ENCODE measurements around the gene PLS1. TPM values are rescaled to one million over a fixed set of nuclear protein-coding genes. Genes with fewer than 3 reads are reported as not detected.
"Not testable (repeated sequence)": the region's sequence is repeated elsewhere in the genome, so short reads cannot be mapped to it uniquely, and the experiment has no call there.

The PLS1 gene
- polyA plus RNA-seq, 1 of the 3 experiments (the other 2 are of a cell fraction): 2.9 TPM

DNA sequence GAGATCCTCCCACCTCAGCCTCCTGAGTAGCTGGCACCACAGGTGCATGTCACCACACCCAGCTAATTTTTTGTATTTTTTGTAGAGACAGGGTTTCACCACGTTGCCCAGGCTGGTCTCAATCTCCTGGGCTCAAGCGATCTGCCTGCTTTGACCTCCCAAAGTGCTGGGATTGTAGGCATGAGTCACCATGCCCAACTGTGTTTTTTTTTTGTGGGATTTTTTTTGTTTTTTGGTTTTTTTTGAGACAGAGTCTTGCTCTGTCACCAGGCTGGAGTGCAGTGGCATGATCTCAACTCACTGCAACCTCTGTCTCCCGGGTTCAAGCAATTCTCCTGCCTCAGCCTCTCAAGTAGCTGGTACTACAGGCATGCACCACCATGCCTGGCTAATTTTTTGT lies 26.8 kb upstream of the PLS1 start:
- H3K9me2 ChIP-seq; H3K4me3 ChIP-seq (ENCODE audit: low read depth in 2 of 2, low read length in 1 of 2); CTCF ChIA-PET; POLR2A ChIA-PET; H3K9ac ChIP-seq; H2AFZ ChIP-seq (ENCODE audit: low read depth); H3K9me3 ChIP-seq; DNase-seq; H3K27ac ChIP-seq (ENCODE audit: low read depth in 2 of 2, low read length in 1 of 2); H3K4me1 ChIP-seq (ENCODE audit: control insufficient read depth in 1 of 2, insufficient read depth in 2 of 2, low read depth in 1 of 2, low read length in 1 of 2); H3K27me3 ChIP-seq (ENCODE audit: insufficient read depth); H4K20me1 ChIP-seq (ENCODE audit: insufficient read depth); H3F3A ChIP-seq (replicated peaks; ENCODE audit: insufficient read depth); H3K4me2 ChIP-seq: not testable (repeated sequence)
- 85% methylated on average over 3 of the region's 3 CpGs for WGBS (ENCODE audit: low lambda C conversion rate)
- Histone ChIP-seq H3K79me2 (ENCODE audit: insufficient read depth) (peaks cover 69% of the 10 kb centered on the region), H3K36me3 (replicated peaks in 1 of 2; ENCODE audit: control insufficient read depth in 1 of 2, insufficient read depth in 2 of 2, low read length in 1 of 2) (peaks cover 5 to 26% of the 10 kb centered on the region in 2 experiments)

DNA sequence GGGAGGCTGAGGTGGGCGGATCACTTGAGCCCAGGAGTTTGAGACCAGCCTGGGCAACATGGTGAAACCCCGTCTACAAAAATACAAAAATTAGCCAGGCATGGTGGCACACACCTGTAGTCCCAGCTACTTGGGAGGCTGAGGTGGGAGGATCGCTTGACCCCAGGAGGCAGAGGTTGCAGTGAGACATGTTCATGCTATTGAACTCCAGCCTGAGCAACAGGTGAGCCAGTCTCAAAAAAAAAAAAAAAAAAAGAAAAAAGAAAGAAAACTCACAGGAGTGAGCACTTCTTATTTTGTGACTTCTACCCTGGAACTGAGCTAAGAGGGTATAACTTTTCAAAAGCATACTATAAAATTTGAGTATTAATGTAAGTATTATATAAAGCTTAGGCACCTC lies 22.0 kb upstream of the PLS1 start:
- CTCF ChIA-PET: interaction anchor here (0.9 kb wide), 1 partner anchor 13 kb away, joined by 3 read pairs; no protein-coding TSS in a partner anchor
- H3K4me1 ChIP-seq (ENCODE audit: control insufficient read depth in 1 of 2, insufficient read depth in 2 of 2, low read depth in 1 of 2, low read length in 1 of 2); H3K9me3 ChIP-seq; H3K27me3 ChIP-seq (ENCODE audit: insufficient read depth); POLR2A ChIA-PET; H3K4me3 ChIP-seq (ENCODE audit: low read depth in 2 of 2, low read length in 1 of 2); H3K9me2 ChIP-seq; H3K27ac ChIP-seq (ENCODE audit: low read depth in 2 of 2, low read length in 1 of 2); H3K4me2 ChIP-seq; DNase-seq; H3K9ac ChIP-seq; H4K20me1 ChIP-seq (ENCODE audit: insufficient read depth); H2AFZ ChIP-seq (ENCODE audit: low read depth); H3F3A ChIP-seq (replicated peaks; ENCODE audit: insufficient read depth); H3K36me3 ChIP-seq (replicated peaks in 1 of 2; ENCODE audit: control insufficient read depth in 1 of 2, insufficient read depth in 2 of 2, low read length in 1 of 2): not testable (repeated sequence)
- WGBS (ENCODE audit: low lambda C conversion rate): 94% methylated on average over 3 of the region's 3 CpGs
- peaks cover 89% of the 10 kb centered on the region for H3K79me2 ChIP-seq (ENCODE audit: insufficient read depth)

DNA sequence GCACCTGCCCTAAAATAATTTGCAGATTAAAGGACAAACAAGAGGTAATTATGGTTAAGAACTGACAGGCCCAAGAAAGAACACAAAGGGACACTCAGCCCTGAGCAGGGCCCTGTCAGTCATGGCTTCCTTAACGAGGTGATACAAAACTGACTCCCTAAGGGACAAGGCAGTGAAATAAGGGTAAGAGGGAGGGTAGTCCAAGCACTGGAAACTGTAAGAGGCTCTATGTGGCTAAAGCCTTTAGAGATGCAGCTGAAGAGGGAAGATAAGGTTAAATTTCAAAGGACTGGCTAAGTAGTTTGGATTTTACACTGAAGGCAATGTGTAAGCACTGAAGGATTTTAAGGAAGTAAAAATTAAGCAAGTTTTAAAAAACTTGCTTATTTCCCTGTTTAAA lies 21.5 kb upstream of the PLS1 start:
- Histone ChIP-seq H3K9me3 (no peaks in the 10 kb centered on the region), H3K4me1 (ENCODE audit: control insufficient read depth in 1 of 2, insufficient read depth in 2 of 2, low read depth in 1 of 2, low read length in 1 of 2) (peaks cover 4 to 5% of the 10 kb centered on the region in 2 experiments; a peak in 3 of 4 replicates), H3K27me3 (ENCODE audit: insufficient read depth) (no peaks in the 10 kb centered on the region), H3K9ac (no peak overlapping the region), H3K9me2 (no peaks in the 10 kb centered on the region), H2AFZ (ENCODE audit: low read depth) (no peak overlapping the region), H3K36me3 (replicated peaks in 1 of 2; ENCODE audit: control insufficient read depth in 1 of 2, insufficient read depth in 2 of 2, low read length in 1 of 2) (peaks cover 0 to 6% of the 10 kb centered on the region in 2 experiments), H3K4me2 (no peak overlapping the region), H3K4me3 (ENCODE audit: low read depth in 2 of 2, low read length in 1 of 2) (no peak overlapping the region), H3K79me2 (ENCODE audit: insufficient read depth) (peaks cover 85% of the 10 kb centered on the region), H4K20me1 (ENCODE audit: insufficient read depth) (no peaks in the 10 kb centered on the region), H3F3A (replicated peaks; ENCODE audit: insufficient read depth) (peaks cover 4% of the 10 kb centered on the region), H3K27ac (ENCODE audit: low read depth in 2 of 2, low read length in 1 of 2) (no peak overlapping the region)
- POLR2A ChIA-PET: no interaction called here
- CTCF ChIA-PET: interaction anchor here (0.9 kb wide), 1 partner anchor 12 kb away, joined by 3 read pairs; no protein-coding TSS in a partner anchor
- no peak for TF ChIP-seq SMC3 (IDR thresholded peaks at IDR 0.05; ENCODE audit: low read depth, low read length)
- TF ChIP-seq RCOR1 (IDR thresholded peaks at IDR 0.05; ENCODE audit: low read length): no peak
- no peak for TF ChIP-seq ZBTB33 (IDR thresholded peaks at IDR 0.05; ENCODE audit: borderline replicate concordance, low read depth)
- TF ChIP-seq EZH2phosphoT487 (IDR thresholded peaks at IDR 0.05; ENCODE audit: borderline replicate concordance, low read depth): no peak
- no peak for DNase-seq
- WGBS (ENCODE audit: low lambda C conversion rate): 89% methylated on average over 1 of the region's 1 CpG

All from SK-N-SH (cell line).